Measurements from ENCODE around the gene FXR1.
"Not testable (repeated sequence)": the region's sequence is repeated elsewhere in the genome, so short reads cannot be mapped to it uniquely, and the experiment has no call there.

Gene FXR1

DNA sequence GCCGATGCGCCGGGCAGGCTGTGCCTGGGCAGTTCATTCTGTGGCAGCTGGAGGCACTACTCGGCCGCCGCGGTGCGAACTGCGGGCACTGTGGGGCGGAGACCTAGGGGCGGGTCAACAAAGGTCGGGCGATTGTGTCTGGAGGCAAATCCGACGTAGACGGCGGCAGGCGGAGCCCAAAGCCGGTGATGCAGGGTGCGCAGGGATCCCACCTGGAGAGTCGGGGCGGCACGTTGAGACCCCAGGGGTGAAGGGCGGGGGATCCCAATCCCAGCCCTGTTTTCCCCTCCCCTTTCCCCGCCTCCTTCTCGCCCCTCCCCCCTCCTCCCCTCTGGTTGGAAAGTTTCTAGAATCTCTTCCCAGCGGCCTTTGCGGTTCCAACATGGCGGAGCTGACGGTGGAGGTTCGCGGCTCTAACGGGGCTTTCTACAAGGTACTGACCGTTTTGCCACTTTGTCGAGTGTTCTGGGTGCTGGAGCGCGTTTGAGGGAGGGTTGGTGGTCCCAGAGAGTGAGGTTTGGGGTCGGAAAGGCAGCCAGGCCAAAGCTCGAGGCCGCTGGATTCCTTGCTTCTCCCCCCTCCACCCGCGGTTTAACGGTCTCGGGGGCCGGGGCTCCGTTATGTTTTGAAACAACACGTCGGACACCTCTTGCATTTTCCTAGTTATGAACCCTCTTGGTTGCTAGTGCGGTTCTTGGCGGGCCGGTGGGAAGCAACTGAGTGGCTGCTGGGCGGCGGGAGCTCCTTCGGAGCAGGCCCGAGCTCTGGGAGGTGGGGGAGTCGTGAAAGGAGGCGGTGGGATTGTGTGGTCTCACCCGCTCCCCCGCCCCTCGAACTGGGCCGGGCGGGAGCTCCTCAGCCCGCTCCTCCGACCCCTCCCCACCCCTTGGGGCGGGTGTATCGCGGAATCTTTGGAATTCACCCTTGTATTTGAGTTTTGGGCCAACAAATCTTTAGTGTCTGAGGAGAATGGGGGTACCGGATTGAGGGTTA is at the start of gene FXR1:
TSS of gene FXR1 (plus strand) at position 367 of the 993 bp plus-strand sequence. CDS start at position 383, 16 bp downstream.
- peak; percentile 90 for DNase-seq (ENCODE audit: low spot score)

DNA sequence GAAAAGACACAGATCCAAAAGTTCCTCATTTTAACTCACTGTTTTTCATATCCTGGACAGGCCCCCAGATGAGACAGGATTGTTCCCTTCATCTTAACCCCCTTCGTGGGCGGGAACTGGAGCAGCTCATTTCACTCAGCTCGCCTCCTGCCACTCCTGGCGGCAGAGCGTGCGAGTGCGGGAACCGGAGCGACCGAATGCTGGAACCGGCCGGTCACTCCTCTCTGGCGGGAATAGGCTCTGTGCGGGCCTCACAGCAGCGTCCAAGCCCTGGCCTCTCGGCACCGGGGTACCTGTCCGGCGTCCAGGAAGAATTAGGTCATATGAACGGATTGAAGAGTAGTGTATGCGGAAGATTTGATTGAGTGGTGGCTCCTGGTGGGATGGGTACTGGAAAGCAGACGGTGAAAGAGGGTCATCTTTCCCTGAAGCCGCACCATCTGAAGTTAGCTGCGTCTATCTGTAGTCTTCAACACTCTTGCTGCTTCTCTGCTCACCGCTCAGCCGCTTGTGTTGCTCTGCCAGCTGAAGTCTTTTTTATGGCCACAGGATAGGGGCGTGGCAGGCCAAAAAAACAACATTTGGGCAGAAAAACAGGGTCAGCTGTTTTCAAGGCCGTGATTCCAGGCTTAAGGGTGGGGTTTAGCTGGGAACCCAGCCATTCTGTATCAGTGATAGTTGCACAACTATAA is 42.3 kb upstream of the FXR1 start:
- no peak for DNase-seq (ENCODE audit: low spot score)

DNA sequence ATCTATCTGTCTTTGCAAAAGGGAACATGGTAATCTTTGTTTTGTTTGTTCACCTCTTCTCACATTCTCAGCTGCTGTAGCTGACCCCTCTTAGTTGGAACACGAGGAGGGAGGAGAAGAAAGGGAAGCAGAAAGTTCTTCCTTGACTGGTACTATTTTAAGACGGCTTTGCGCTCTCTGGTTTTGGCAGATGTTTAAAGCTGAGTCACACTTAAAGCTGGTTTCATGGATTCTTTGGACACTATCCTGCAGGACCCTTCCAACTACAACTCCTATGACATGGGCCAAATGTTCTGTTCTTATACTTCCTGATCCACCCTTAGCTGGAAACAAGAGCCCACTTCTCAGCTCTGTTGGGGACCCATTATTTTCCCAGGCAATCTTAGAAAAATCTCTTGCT is 40.6 kb upstream of the FXR1 start:
- DNase-seq (ENCODE audit: low spot score) = no peak

DNA sequence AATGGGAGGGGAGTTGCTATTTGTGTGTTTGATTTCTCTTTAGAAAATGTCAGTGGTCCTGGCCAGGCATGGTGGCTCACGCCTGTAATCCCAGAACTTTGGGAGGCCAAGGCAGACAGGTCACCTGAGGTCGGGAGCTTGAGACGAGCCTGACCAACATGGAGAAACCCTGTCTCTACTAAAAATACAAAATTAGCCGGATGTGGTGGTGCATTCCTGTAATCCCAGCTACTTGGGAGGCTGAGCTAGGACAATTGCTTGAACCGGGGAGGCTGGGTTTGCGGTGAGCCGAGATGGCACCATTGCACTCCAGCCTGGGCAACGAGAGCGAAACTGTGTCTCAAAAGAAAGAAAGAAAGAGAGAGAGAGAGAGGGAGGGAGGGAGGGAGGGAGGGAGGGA is 40.0 kb upstream of the FXR1 start:
- DNase-seq (ENCODE audit: low spot score) = not testable (repeated sequence)

DNA sequence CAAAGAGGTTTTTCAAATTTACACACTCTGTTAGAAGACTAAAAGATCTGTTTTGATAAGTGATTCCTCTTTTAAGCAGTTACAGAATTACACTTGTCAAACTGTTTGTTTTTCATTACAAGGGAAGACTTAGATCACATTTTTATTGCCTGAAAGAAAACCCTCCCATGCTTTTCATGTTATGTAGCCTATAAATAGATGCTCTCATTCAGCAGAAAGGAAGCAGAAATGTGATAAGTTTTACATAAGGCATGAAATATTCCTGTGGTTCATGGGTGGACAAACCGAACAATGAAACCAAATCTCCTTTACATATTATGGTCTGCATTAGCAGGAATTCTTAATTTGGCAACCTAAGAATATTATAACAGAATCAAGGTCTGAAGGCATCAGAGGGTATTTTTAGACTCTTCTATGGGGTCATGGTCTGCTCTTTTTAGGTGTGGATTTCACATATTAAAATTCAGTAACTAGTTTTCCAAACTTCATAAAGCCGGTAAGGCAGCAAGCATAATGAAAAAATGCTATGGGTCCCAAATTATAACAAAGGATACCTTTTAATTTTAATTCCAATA is 37.3 kb upstream of the FXR1 start:
- DNase-seq (ENCODE audit: low spot score) = no peak

DNA sequence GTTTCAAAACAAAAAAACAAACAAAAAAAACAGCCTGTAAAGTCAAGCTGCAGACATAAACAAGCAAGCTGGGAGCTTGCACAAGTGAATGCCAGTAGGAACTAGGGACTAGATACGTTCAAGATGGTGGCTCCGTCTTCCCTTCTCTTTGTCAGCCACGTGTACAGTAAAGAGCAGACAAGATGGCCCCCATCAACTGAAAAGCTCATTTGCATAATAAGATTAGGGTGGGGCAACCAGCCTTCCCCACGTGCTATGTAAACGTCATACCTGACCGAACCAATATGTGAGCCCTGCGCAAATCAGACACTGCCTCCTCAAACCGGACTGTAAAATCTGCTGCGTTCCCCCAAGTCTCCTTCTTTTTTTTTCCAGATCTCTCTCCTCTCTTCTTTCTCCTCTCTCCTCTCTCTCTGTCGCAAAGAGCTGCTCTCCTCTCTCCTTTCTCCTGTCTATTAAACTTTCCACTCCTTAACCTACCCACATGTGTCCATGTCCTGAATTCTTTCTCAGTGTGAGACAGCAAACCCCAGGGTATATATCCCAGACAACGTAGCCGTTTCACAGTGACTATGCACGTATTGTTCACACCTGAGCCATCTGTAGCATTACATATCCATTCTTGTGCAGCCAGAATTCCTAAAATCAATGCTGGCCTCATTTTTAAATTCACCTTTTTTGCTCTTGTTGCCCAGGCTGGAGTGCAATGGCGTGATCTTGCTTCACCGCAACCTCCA is 31.2 kb upstream of the FXR1 start:
- no peak for DNase-seq (ENCODE audit: low spot score)

DNA sequence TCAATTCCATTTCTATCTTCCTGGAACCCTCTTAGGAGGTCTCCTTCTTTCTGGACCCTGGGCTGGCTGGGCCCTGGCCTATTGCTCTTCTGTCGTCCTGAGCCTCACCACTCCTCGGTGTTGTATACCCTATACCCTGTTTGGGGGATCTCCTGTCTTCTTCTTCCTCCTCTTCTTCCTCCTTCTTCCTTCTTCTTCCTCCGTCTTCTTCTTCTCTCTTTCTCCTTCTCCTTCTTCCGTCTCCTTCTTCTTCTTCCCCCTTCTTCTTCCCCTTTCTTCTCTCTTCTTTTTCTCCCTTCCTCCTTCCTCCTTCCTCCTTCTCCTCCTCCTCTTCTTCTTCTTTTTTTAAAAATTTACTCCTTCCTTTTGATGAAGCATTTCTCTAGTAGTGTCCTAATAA is 30.4 kb upstream of the FXR1 start:
- no peak for DNase-seq (ENCODE audit: low spot score)

DNA sequence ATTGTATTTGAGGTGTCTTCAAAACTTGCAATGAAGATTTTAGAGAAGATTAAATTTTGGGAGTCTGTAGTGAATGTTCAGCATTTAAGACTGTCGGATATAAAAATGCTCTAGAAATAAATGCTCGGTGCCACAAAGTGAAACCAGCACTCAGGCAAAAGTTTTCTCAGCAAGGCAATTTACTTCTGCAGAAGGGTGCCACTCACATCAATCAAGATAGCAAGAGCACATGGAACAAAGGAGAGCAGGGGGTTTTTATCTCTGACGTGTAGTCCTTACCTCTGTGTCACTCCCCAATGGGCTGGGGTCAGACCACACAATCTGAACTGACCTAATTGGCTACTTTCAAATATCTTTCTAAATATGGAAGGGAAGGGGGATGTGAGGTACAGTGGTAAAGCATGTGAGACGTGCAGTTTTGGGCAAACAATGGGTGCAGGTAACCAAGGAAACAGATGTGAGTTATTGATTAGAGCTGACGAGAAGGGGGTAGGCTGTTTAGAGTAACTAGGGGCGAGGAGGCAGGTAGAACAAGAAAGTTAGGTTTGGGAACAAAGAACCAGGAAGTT is 23.4 kb upstream of the FXR1 start:
- DNase-seq (ENCODE audit: low spot score) = no peak

DNA sequence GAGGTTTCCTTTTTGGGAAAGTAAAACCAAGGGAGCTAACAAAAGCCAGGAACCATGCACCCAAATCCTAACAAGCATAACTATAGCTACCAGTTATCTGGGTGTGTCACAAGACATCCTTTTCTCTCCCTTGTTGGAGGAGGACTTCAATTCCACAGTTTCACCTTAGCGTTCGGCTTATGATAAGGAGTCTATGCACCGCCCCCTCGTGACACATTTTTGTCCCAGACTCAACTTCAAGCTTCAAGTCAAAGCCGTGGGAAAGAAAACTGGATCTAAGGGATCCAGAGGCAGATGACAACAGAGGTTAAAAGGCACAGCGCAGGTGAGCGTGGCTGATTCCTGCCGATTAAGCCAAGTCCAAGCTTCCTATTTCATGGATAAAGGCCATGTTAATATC is 13.9 kb upstream of the FXR1 start:
- peak; percentile 16 for DNase-seq (ENCODE audit: low spot score)

DNA sequence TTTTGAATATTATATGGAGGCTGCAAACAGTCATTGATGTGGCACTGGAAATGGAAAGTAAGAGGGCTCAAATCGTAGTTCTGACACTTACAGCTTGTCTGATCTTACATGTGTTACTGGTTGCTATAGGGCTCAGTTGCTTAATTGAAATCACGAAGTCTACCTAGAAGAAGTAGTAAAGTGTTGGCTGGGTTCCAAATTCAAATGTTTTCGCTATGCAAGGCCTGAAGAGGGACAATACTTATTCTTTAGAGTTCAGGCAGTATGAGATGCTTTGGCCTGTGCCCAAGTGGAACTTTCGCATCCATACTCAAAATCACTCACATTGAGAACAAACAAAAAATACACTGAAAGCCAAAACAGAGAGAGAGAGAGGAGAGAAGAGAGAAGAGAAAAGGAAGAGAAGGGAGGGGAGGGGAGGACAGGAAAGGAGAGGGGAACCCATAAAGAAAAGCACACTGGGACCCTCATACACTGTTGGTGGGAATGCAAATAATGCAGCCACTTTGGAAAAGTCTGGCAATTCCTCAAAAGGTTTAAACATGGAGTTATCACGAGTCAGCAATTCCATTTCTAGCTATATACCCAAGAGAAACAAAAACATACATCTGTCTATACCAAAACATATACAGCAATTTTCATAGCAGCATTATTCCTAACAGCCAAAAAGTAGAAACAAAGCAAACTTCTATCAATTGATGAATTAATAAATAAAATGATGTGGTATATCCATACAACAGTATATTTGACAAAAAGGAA is 2.9 kb upstream of the FXR1 start:
- DNase-seq (ENCODE audit: low spot score) = no peak

DNA sequence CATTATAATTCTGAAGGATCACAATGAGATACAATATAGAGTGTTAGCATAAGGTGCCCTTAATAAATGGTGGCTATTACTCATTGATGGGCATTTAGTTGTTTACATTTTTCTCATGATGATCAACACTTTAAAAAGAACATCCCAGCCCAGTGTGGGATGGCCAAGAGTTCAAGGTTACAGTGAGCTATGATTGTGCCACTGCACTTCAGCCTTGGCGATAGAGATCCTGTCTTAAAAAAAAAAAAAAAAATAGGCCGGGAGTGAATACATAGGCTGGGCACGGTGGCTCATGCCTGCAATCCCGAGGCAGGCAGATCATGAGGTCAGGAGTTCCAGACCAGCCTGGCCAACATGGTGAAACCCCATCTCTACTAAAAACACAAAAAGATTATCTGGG is 1.6 kb upstream of the FXR1 start:
- no peak for DNase-seq (ENCODE audit: low spot score)

DNA sequence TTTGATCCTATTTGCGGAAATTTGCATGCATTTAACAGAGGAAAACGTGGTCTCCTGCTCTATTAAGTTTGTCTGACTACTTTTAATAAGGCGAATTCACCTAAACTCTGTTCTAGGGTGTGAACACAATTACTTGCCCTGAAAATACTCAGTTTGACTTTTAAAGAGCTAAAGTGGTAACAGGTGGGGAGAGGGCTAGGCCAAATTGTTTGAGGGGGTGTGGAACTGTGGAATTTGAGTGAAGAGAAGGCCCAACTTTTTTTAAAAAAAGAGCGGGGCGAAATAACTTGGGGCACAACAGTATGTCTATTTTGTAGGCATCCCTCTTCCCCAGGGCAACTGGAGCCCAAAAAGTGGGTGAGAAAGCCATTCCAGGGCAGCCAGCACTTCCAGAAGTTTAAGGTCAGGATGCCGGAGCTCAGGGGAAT is 580 bp upstream of the FXR1 start:
- DNase-seq (ENCODE audit: low spot score) = no peak

DNA sequence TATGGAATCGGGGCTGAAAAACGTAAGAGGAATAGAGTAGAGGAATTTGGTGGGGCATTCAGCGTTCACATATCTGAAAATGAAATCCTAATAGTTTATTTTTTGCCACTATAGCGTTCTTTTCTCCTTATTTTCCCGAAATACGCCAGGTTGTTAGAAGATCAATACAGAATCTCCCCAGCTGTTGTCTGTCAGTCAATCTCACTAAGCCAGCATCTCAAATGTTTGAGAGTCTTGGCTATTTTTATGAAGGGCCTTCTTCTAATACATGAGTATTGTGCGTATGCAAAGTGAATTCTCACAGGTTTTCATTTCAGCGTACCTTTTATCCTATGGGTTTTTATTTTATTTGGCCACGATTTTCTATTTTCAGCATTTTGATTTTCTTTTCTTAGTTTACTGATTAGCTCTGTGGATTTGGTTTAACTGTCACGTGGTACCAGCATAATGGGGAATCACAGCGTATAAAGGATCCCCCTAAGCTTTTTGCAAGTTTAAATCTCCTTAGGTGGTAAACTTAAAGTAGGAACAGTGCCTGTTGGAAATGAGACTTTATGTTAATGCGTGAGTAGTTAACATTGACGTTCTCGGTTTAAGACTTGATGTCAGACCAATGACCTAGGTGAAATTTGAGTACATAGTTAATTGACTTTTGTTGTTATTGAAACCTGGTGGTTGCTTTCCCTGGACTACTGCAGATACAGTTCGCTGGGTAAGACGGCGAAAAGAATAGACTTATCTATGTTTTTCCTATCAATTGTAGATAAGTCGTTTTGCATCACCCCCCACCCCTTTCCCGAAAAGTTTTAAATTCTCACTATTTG is 1.3 kb downstream of the FXR1 start:
- DNase-seq (ENCODE audit: low spot score) = no peak

DNA sequence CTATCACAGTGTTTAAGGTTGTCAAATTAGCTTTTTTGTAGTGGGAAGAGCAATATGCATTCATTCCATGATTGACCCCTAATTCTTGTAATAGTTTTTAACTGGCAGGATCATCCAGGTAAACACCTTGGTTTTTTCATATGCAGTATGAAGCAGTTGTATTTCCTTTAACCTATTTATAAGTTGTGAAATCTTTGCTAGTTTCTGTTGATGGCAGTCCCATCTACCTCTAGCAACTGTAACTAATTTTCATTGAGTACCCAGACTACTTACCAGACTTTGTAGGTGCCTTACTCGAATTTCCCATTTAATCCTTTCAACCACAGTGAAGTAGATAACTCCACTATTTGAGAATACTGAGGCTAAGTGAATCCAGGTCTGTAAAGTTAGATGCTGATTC is 6.1 kb downstream of the FXR1 start:
- no peak for DNase-seq (ENCODE audit: low spot score)

DNA sequence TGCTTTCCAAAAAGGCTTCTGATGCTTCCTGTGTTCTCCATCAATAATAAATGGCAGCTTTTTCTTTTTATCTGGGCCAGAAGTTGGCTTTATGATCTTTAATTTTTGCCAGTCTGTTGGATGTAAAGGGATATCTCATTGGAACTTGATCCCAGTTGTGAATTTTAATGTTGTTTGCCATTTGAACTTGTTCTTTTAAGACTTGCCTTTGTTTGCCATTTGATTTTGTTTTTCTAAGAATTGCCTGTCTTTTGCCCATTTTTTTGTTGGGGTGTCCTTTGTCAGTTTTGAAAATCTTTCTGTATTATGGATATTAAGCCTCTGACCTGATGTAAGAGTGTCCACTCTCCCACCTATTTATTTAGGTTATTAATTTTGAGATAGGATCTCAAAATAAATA is 9.8 kb downstream of the FXR1 start:
- no peak for DNase-seq (ENCODE audit: low spot score)

DNA sequence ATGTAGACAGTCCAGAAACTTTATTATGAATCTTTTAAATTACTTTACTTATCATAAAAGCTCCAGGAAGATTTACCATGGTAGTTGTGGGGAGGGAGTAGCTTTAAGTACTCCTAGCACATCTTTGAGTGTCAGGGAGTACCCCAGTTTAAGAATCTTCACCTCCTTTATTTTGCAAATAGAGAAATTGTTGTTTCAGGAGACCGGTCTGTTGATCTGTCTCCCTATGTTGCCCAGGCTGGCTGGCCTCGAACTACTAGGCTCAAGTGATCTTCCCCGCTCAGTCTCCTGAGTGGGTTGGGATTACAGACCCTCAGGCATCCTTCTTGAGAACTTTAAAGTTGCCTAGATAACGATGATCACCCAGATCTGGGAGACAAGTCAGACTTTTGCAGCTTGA is 11.1 kb downstream of the FXR1 start:
- no peak for DNase-seq (ENCODE audit: low spot score)

DNA sequence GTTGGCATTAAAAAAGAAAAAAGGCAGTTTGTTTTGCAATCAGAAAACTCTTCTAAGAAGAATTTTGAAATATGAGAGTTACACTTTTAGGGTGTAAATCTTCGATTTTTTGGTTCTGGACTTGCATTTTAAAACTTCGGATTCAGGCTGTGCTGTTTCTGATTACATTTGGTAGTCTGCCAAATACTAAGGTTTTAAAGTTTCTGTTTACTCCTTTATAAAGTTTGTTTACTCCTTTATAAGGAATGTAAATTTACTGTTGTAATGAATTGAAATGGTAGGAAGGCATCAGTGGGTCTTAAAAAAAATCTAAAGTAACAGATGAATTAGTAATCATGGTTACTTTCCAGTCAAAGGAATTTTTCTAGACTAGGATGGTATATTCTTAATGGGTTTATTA is 14.1 kb downstream of the FXR1 start:
- no peak for DNase-seq (ENCODE audit: low spot score)

DNA sequence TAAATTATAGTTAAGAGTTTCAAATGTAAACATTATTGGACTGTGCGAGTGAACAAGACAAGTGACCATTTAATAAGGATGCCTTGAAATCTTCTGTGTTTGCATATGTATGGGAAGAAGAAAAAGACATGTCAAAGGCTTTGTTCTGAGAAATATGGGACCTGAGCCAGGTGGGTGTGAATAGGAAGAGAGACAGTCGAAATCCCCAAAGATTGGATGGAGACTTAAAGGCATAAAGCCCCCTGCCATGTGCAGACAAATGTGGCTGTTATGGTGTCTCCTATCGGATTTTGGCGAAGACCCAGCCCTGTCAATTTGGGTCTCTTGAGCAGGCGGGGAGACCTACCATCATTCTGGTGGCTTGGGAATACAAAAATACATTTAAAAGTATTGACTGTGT is 16.9 kb downstream of the FXR1 start:
- DNase-seq (ENCODE audit: low spot score) = no peak

DNA sequence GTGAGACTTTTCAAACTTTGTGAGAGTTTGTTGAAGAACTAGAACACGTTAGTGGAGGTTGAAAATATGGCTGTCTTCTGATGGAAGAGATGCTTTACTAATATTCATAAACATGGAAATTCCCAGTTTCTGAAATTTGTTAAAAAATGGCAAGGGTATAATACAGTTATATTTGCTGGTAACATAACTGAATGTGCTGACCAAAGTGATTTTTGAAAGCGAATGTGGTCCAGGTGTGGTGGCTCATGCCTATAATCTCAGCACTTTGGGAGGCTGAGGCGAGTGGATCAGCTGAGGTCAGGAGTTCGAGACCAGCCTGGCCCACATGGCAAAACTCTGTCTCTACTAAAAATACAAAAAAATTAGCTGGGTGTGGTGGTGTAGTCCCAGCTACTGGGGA is 18.1 kb downstream of the FXR1 start:
- no peak for DNase-seq (ENCODE audit: low spot score)

DNA sequence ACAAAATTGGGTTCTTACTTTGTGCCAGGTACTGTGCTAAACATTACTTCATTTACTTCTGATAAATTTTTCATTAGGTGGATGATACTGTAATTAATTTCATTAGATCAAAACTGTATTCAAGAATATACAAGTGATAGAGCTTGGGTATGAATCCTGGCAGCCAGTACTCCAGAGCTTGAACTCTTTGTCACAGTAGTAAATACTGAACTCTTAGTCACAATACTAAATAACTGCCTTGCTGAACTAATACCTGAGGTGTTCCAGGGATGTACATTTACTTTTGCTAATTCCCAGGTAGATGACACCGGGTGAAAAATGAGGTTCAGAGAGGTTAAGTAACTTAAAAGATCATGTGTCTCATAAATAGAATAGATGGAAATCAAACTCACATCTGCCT is 20.3 kb downstream of the FXR1 start:
- no peak for DNase-seq (ENCODE audit: low spot score)

All from putamen (tissue), 1 donor.